Esophagus muscularis mucosa (tissue), 4 donors: Measurements from ENCODE around the gene ACOT12. TPM values are rescaled to one million over a fixed set of nuclear protein-coding genes. Genes with fewer than 3 reads are reported as not detected.

Source experiments
- DNase-seq: peaks from one replicate; pipeline ENCODE4 v3.0.0-alpha.2; 2017; ENCODE audit errors: extremely low spot score
- H3K27ac ChIP-seq, 4 donors: fragments of 200-600 bp; sonication (generic); replicated peaks in 1 of 4; 1 replicate in 3 of 4; 2 replicates in 1 of 4; pipeline ENCODE4 v1.5.1; 2016 to 2019; ENCODE audit warnings: mild to moderate bottlenecking in 1 of 4
- H3K27me3 ChIP-seq, 4 donors: fragments of 200-600 bp; sonication (generic); one replicate each; pipeline versions ENCODE4 v1.5.1 to v1.6.0; 2016 to 2019
- H3K36me3 ChIP-seq, 4 donors: fragments of 200-600 bp; sonication (generic); one replicate each; pipeline ENCODE4 v1.5.1; 2016 to 2019
- H3K4me1 ChIP-seq, 4 donors: fragments of 200-600 bp; sonication (generic); one replicate each; pipeline ENCODE4 v1.5.1; 2016 to 2019
- H3K4me3 ChIP-seq, 4 donors: fragments of 200-600 bp; sonication (generic); 1 replicate in 2 of 4; 2 replicates in 2 of 4; pipeline ENCODE4 v1.5.1; 2016 to 2019; ENCODE audit warnings: mild to moderate bottlenecking in 4 of 4, moderate library complexity in 1 of 4
- H3K9me3 ChIP-seq, 4 donors: fragments of 200-600 bp; sonication (generic); 1 replicate in 3 of 4; 2 replicates in 1 of 4; pipeline ENCODE4 v1.5.1; 2016 to 2019
- EP300 ChIP-seq: sonication (generic); formaldehyde crosslinking; IDR thresholded peaks from one replicate; pipeline ENCODE4 v1.6.1; 2017; ENCODE audit warnings: antibody characterized with exemption
- POLR2A ChIP-seq: fragments of 450-650 bp; IDR thresholded peaks from one replicate; pipeline ENCODE4 v1.6.1; 2017; ENCODE audit warnings: antibody characterized with exemption, moderate library complexity, mild to moderate bottlenecking, low read depth
- POLR2AphosphoS5 ChIP-seq, 2 donors: sonication (generic); formaldehyde crosslinking; IDR thresholded peaks; one replicate each; pipeline ENCODE4 v1.6.1; 2017; ENCODE audit warnings: antibody characterized with exemption in 2 of 2
- WGBS: methylation state at CpG from one replicate; pipeline ENCODE4 v1.1.5; 2018; 5-methylcytosine and 5-hydroxymethylcytosine counted together
- intact Hi-C: fragments of 100-400 bp; cut with DNase I; formaldehyde crosslinking; loops from one replicate; pipeline ENCODE4 v1.15.1; 2023
- total RNA-seq, 4 donors: library from RNA; depleted of rRNA; stranded (reverse); fragments of >200 nt; gene quantifications; one replicate each; pipeline versions ENCODE4 v1.1.0 to v1.2.1, GENCODE V29; 2016
- TF ChIP-seq, protein P1 (sequence below), 3 experiments: fragments of 200-600 bp in 2 of 3; fragments of 450-650 bp in 1 of 3; sonication (generic) in 2 of 3; IDR thresholded peaks; one replicate each; pipeline ENCODE4 v1.5.1; 2017 to 2019; ENCODE audit warnings: antibody characterized with exemption in 3 of 3, mild to moderate bottlenecking in 2 of 3, moderate library complexity in 1 of 3

Gene ACOT12
- total RNA-seq: not detected

DNA sequence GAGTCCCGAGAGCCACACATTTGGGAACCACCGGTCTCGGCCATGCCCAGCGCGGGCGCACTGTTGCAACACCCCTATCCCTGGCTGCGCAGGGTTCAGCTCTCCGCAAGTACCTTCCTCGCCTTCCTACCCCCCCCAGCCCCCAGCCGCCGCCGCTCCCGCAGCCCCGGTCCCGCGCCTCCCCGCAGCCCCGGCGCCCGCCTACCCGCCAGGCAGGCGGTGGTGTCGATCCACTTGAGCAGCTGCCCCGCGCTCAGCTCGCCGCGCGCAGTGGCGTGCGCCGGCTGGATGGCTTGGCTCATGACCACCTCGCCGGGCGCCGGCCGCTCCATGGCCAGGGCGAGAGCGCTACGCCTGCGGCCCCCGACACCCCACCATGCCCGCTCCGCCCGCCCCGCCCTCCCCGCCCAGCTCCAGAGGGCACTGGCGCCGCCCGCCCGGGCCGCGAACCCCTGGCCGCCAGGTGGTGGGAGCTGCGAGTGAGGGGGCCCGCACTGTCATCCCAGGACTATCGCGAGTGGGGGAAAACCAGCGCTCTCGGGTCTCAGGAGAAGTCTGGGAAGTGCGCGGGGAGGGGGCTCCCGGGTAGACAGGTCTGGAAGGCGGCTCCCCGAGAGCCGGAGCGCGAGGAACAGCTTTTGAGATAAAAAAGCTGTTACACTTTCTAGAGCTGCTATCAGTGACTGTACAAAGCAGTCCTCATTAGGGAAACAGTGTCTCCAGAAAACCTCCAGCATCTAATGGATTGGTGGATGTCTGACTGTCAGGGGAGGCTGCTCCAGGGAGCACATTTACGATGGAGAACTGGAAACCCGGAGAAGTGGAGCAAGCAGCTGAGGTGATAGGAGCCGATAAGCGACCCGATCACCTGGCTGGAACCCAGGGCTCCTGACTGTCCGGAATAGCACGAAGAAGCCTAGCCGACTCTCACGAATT is at the start of gene ACOT12:
TSS of gene ACOT12 (minus strand) at position 352 of the 936 bp plus-strand sequence. CDS start at position 332, 20 bp downstream.
- no peak for DNase-seq
- peak within 1 kb of the TSS; percentile 44 to 62 (median 51) for H3K4me3 ChIP-seq
- TF ChIP-seq EP300 (no peak), POLR2AphosphoS5 (IDR thresholded peaks at IDR 0.05) (no peak), POLR2A (no peak)
- TF ChIP-seq, protein P1, sequence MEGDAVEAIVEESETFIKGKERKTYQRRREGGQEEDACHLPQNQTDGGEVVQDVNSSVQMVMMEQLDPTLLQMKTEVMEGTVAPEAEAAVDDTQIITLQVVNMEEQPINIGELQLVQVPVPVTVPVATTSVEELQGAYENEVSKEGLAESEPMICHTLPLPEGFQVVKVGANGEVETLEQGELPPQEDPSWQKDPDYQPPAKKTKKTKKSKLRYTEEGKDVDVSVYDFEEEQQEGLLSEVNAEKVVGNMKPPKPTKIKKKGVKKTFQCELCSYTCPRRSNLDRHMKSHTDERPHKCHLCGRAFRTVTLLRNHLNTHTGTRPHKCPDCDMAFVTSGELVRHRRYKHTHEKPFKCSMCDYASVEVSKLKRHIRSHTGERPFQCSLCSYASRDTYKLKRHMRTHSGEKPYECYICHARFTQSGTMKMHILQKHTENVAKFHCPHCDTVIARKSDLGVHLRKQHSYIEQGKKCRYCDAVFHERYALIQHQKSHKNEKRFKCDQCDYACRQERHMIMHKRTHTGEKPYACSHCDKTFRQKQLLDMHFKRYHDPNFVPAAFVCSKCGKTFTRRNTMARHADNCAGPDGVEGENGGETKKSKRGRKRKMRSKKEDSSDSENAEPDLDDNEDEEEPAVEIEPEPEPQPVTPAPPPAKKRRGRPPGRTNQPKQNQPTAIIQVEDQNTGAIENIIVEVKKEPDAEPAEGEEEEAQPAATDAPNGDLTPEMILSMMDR (IDR thresholded peaks at IDR 0.05): no peak
- peaks cover 0 to 6% (median 2%) of the 10 kb centered on the region in 4 donors for H3K9me3 ChIP-seq
- H3K36me3 ChIP-seq: no peaks in the 10 kb centered on the region
- intact Hi-C loops: no loop called here
- H3K27me3 ChIP-seq: peaks cover 0 to 65% (median 24%) of the 10 kb centered on the region in 4 donors
- H3K27ac ChIP-seq: no peak within 1 kb of the TSS
- WGBS: 12% methylated on average over 34 of the region's 77 CpGs
- peaks cover 10 to 18% (median 15%) of the 10 kb centered on the region in 4 donors for H3K4me1 ChIP-seq

DNA sequence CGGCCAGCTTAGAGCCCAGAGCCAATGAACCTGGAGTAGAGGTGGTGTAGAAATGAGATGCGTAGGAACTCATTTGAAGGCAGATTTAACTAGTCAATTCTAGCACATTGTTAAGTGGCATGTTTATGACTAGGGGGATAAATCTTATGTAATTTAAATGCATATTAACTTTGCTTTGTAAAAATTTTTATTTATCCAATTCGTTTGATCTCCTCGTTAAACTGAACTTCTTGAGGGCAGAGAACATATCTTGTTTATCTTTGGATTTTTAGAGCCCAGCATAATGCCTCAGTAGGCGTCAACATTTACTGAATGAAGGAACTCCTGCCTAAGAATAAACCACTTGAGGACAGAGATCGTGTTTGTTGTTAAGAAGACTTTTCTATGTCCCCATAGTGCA is 41.1 kb upstream of the ACOT12 start:
- Histone ChIP-seq H3K27me3 (no peaks in the 10 kb centered on the region), H3K4me3 (no peak overlapping the region), H3K4me1 (no peaks in the 10 kb centered on the region), H3K27ac (no peak overlapping the region), H3K36me3 (peaks cover 0 to 26% (median 0%) of the 10 kb centered on the region in 4 donors), H3K9me3 (no peaks in the 10 kb centered on the region)
- intact Hi-C loops: no loop called here
- DNase-seq: no peak
- TF ChIP-seq POLR2A (no peak), POLR2AphosphoS5 (IDR thresholded peaks at IDR 0.05) (no peak), EP300 (no peak)
- TF ChIP-seq, protein P1 (IDR thresholded peaks at IDR 0.05): no peak
- WGBS: 86% methylated on average over 6 of the region's 6 CpGs

DNA sequence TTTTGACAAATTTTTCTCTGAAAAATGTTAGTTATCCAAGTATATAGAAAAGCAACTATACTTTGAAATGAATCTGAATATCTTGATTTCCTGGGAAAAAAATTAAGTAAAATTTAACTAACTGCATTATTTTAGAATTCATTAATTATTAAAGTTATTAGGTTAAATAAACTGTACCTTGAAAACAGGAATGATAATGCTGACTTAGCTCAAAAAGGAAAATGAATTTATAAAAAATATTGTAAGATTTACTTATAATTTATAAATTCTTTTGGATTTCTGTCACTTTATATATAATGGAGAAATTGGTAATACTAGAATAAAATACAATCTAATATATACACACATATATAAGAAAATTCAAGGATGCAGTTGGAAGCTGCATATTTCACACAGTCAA is 36.1 kb upstream of the ACOT12 start:
- Histone ChIP-seq H3K9me3 (no peaks in the 10 kb centered on the region), H3K27me3 (no peaks in the 10 kb centered on the region), H3K4me3 (no peak overlapping the region), H3K36me3 (peaks cover 0 to 15% (median 0%) of the 10 kb centered on the region in 4 donors), H3K27ac (no peak overlapping the region), H3K4me1 (peaks cover 14 to 23% (median 17%) of the 10 kb centered on the region in 4 donors)
- TF ChIP-seq, protein P1 (IDR thresholded peaks at IDR 0.05): no peak
- TF ChIP-seq EP300: no peak
- TF ChIP-seq POLR2A: no peak
- TF ChIP-seq POLR2AphosphoS5 (IDR thresholded peaks at IDR 0.05): no peak
- no peak for DNase-seq
- intact Hi-C loops: loop anchor here (5.0 to 10.0 kb wide), 5 partner anchors 77 to 797 kb away; partner anchors contain the start of genes ATG10 and SSBP2

DNA sequence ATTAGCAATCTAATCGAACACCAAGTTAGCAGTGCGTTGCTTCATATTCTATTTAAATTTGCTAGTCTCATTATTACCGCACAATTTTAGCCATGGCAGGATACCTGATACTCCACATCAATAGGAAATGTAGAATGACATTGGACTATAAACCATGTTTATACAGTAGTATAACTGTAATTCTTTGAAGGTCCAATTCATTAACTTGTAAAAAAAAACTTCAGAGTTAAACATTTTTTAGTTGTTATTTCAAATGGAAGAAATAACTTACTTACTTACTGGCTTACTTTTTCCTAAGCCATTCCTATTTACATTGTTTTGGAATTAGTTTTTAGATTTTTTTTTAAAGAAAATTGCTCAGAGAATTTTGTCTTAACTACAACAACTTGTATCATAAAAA is 35.4 kb upstream of the ACOT12 start:
- H3K4me3 ChIP-seq: no peak overlapping the region
- H3K36me3 ChIP-seq: peaks cover 0 to 12% (median 0%) of the 10 kb centered on the region in 4 donors
- WGBS: 91% methylated on average over 3 of the region's 3 CpGs
- DNase-seq: no peak
- intact Hi-C loops: loop anchor here (5.0 to 10.0 kb wide), 5 partner anchors 78 to 798 kb away; partner anchors contain the start of genes ATG10 and SSBP2
- peaks cover 14 to 23% (median 18%) of the 10 kb centered on the region in 4 donors for H3K4me1 ChIP-seq
- no peaks in the 10 kb centered on the region for H3K9me3 ChIP-seq
- H3K27ac ChIP-seq: no peak overlapping the region
- TF ChIP-seq EP300: no peak
- H3K27me3 ChIP-seq: no peaks in the 10 kb centered on the region

DNA sequence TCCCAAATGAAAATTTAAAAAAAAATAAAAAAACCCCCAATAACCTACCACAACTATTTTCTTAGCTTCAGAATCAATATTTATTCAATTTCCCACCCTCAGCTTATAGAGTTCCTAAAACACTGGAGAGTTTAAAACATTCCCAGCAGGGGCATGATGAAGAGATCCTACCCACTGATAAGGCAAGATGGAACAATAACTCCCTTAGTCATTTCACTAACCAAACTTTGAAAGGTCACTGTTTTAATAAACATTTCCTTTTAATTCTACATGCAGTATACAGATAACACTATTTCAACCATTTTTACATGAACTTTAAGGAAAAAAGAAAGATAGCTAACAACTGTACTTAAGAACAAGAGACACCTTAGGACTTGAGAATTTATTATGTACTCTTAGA is 34.9 kb upstream of the ACOT12 start:
- Histone ChIP-seq H3K27ac (no peak overlapping the region), H3K9me3 (no peaks in the 10 kb centered on the region), H3K4me3 (no peak overlapping the region), H3K27me3 (no peaks in the 10 kb centered on the region), H3K4me1 (peaks cover 14 to 23% (median 18%) of the 10 kb centered on the region in 4 donors), H3K36me3 (peaks cover 0 to 8% (median 0%) of the 10 kb centered on the region in 4 donors)
- TF ChIP-seq EP300: no peak
- intact Hi-C loops: loop anchor here (5.0 to 10.0 kb wide), 5 partner anchors 78 to 798 kb away; partner anchors contain the start of genes ATG10 and SSBP2
- no peak for DNase-seq
